Fibroblast of the aortic adventitia (primary cell): ENCODE data around the gene LRP8. TPM values are rescaled to one million over a fixed set of nuclear protein-coding genes. Genes with fewer than 3 reads are reported as not detected.

Experiments
- DNase-seq: peaks from one replicate; pipeline ENCODE4 v3.0.0-alpha.2; 2010; ENCODE audit warnings: low read depth
- H3K4me3 ChIP-seq: 2 replicates; pipeline ENCODE4 v1.5.1; 2011; ENCODE audit warnings: low read depth, mild to moderate bottlenecking, control low read depth, low read length, moderate library complexity
- CTCF ChIP-seq: IDR thresholded peaks from 2 replicates; pipeline ENCODE4 v1.5.1; 2011; ENCODE audit warnings: mild to moderate bottlenecking, low read length, control low read depth, inconsistent platforms; ENCODE audit not compliant: insufficient read depth
- total RNA-seq: library from RNA; depleted of rRNA; stranded (reverse); fragments of >200 nt; gene quantifications from 2 replicates; pipeline ENCODE4 v1.2.3, GENCODE V29; 2012; ENCODE audit warnings: low replicate concordance

The LRP8 gene
- total RNA-seq, 1 donor: 13.6 TPM

GRCh38 chr1:53340660-53341520 lies 13.0 kb upstream of the LRP8 start:
- no peak overlapping the region for H3K4me3 ChIP-seq
- DNase-seq: no peak
- no peak for TF ChIP-seq CTCF

- no peak overlapping the region for H3K4me3 ChIP-seq
- no peak for DNase-seq
- TF ChIP-seq CTCF: no peak
Measured at GRCh38 chr1:53339736-53340635, 12.1 kb upstream of the LRP8 start.

GRCh38 chr1:53338423-53338822 lies 10.6 kb upstream of the LRP8 start:
- no peak for DNase-seq
- H3K4me3 ChIP-seq: no peak overlapping the region
- TF ChIP-seq CTCF: no peak

GRCh38 chr1:53337499-53337898 lies 9.6 kb upstream of the LRP8 start:
- no peak overlapping the region for H3K4me3 ChIP-seq
- TF ChIP-seq CTCF: no peak

GRCh38 chr1:53336146-53336545 lies 8.3 kb upstream of the LRP8 start:
- TF ChIP-seq CTCF: no peak
- H3K4me3 ChIP-seq: no peak overlapping the region
- no peak for DNase-seq

More at GRCh38 chr1:53337499-53337898, 9.6 kb upstream of the LRP8 start:
- no peak for DNase-seq

- DNase-seq: no peak
- no peak overlapping the region for H3K4me3 ChIP-seq
- no peak for TF ChIP-seq CTCF
Measured at GRCh38 chr1:53335661-53336060, 7.8 kb upstream of the LRP8 start.
